Activated CD4-positive, alpha-beta T cell treated with anti-CD3 and anti-CD28 coated beads, Interleukin-10, Interleukin-2, amounts not matched to agents 100 ng/mL and 50 ng/mL, durations not matched to agents 16 hours and 8 hours (primary cell): ENCODE data around the gene KIFAP3.
"Not testable (repeated sequence)": the region's sequence is repeated elsewhere in the genome, so short reads cannot be mapped to it uniquely, and the experiment has no call there.

Experiments
- DNase-seq: peaks from one replicate; pipeline ENCODE4 v3.0.0-alpha.2; 2020

Gene KIFAP3

GRCh38 chr1:169884634-169885033 is 189.9 kb downstream of the KIFAP3 start:
- no peak for DNase-seq

- no peak for DNase-seq
Measured at GRCh38 chr1:169882039-169882511, 192.4 kb downstream of the KIFAP3 start.

- no peak for DNase-seq
Measured at GRCh38 chr1:169879034-169879840, 195.3 kb downstream of the KIFAP3 start.

GRCh38 chr1:169878498-169878897 is 196.0 kb downstream of the KIFAP3 start:
- no peak for DNase-seq

DNA sequence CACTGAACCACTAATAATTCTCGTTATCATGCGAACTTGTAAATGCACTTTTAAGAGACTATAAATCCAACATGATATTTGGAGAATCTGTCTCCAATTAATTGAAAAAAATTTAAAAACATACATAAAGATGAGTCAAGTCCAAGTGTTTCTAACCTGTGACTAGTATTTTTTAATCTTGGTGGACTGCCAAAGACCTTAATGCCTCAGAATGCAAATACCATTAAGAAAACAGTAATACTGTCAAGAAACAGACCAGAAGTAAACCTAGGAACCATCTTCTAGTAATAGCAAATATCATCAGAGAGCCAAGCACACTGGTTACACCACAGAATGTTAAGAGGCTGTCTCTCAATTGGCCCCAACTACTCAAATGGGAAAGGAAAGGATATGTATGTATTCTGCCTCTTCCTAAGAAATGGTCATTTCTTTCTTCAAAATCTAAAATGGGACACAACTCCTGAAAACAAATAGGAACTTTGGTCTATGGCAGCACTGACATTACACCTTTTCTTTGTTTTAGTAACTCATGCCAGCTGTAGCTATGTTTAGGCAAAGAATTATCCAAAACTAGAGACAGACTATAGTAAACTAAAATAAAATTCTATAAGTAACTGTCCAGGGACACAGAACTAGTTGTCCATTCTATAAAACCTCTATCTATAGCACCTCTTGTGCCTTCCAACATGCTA is 196.5 kb downstream of the KIFAP3 start:
- DNase-seq, result no peak

- DNase-seq, result no peak
Measured at GRCh38 chr1:169874229-169874628, 200.3 kb downstream of the KIFAP3 start.

DNA sequence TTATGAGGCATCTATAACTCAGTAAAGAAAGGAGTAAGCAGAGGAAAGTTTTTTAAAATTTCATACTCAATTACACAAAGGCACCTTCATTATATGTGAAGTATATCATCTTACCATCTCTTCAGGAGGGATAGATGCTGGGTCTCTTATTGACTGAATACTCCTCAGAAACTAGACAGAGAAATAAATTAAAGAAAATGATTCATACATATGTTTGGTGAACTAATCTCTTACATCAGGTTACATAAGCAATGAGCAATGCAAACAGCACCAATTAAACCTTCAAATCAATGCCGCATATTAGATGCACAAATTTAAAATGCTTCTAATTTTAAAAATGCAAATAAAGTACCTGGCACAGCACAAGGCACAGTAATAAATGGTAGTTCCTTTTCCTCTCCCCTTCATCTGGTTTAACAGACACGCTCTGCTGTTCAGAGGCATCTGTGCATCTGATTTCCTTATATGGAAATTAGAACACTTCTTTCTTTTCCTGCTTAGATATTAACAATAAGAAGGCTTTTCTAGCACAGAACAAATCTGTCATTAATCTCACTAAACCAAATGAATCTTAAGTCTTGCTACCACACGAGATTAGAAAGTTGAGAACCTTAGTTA is 200.8 kb downstream of the KIFAP3 start:
- DNase-seq, result no peak

GRCh38 chr1:169872906-169873305 is 201.6 kb downstream of the KIFAP3 start:
- DNase-seq, result no peak

DNA sequence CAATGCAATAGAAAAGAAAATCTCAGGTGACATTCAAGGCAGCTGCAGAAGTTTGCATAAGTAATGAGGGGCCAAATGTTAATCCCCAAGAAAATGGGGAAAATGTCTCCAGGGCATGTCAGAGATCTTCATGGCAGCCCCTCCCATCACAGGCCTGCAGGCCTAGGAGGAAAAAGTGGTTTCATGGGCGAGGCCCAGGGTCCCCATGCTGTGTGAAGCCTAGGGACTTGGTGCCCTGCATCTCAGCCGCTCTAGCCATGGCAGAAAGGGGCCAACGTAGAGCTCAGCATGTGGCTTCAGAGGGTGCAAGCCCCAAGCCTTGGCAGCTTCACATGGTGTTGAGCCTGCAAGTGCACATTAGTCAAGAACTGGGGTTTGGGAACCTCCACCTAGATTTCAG is 202.5 kb downstream of the KIFAP3 start:
- DNase-seq, result not testable (repeated sequence)
